MM.1S (cell line): ENCODE results near the gene TFPI2.
A peak's percentile ranks its signal among the peaks of the same experiment; 100 is the strongest.

Source experiments
- DNase-seq: peaks from one replicate; pipeline ENCODE4 v3.0.0-alpha.2; 2015
- H2AFZ ChIP-seq: fragments of 300-600 bp; sonication (generic); 2 replicates; pipeline ENCODE4 v1.6.0; 2016; ENCODE audit warnings: antibody characterized with exemption, low read length
- H3F3A ChIP-seq: fragments of 300-600 bp; sonication (generic); 2 replicates; pipeline ENCODE4 v1.6.1; 2016; ENCODE audit warnings: mild to moderate bottlenecking, antibody characterized with exemption, low read length, moderate library complexity, mixed read lengths; ENCODE audit not compliant: insufficient read depth
- H3K27ac ChIP-seq: fragments of 300-600 bp; sonication (generic); 2 replicates; pipeline ENCODE4 v1.5.1; 2016; ENCODE audit warnings: mild to moderate bottlenecking, low read length
- H3K27me3 ChIP-seq: fragments of 300-600 bp; sonication (generic); replicated peaks from 2 replicates; pipeline ENCODE4 v1.6.0; 2016; ENCODE audit warnings: low read length; ENCODE audit not compliant: insufficient read depth
- H3K36me3 ChIP-seq: fragments of 300-600 bp; sonication (generic); replicated peaks from 2 replicates; pipeline ENCODE4 v1.6.1; 2016; ENCODE audit warnings: mild to moderate bottlenecking, low read length, mixed read lengths; ENCODE audit not compliant: insufficient read depth
- H3K4me1 ChIP-seq: fragments of 300-600 bp; sonication (generic); 2 replicates; pipeline ENCODE4 v1.6.1; 2016; ENCODE audit warnings: low read length, mixed read lengths
- H3K4me2 ChIP-seq: fragments of 300-600 bp; sonication (generic); 2 replicates; pipeline ENCODE4 v1.6.0; 2016; ENCODE audit warnings: low read depth, low read length
- H3K4me3 ChIP-seq: fragments of 300-600 bp; sonication (generic); 2 replicates; pipeline ENCODE4 v1.5.1; 2016; ENCODE audit warnings: low read length, mixed read lengths
- H3K79me2 ChIP-seq: fragments of 300-600 bp; sonication (generic); 2 replicates; pipeline ENCODE4 v1.6.1; 2016; ENCODE audit warnings: mixed run types, low read length, mixed read lengths
- H3K9ac ChIP-seq: fragments of 300-600 bp; sonication (generic); 2 replicates; pipeline ENCODE4 v1.6.1; 2016; ENCODE audit warnings: low read length, mixed read lengths
- H3K9me2 ChIP-seq: fragments of 300-600 bp; sonication (generic); replicated peaks from 2 replicates; pipeline ENCODE4 v1.6.1; 2016; ENCODE audit warnings: mild to moderate bottlenecking, low read length, mixed read lengths; ENCODE audit not compliant: insufficient read depth
- H3K9me3 ChIP-seq: fragments of 300-600 bp; sonication (generic); replicated peaks from 2 replicates; pipeline ENCODE4 v1.6.1; 2016; ENCODE audit warnings: mild to moderate bottlenecking, low read length, mixed read lengths; ENCODE audit not compliant: insufficient read depth
- H4K20me1 ChIP-seq: fragments of 300-600 bp; sonication (generic); 2 replicates; pipeline ENCODE4 v1.6.1; 2016; ENCODE audit warnings: mild to moderate bottlenecking, low read length, moderate library complexity, mixed read lengths; ENCODE audit not compliant: insufficient read depth
- EZH2 ChIP-seq: fragments of 300-600 bp; sonication (generic); optimal IDR thresholded peaks from 2 replicates; pipeline ENCODE3; 2017; ENCODE audit warnings: low read depth, mild to moderate bottlenecking, antibody characterized with exemption, low read length, mixed read lengths
- EZH2phosphoT487 ChIP-seq: fragments of 300-600 bp; sonication (generic); IDR thresholded peaks from 2 replicates; pipeline ENCODE4 v1.6.1; 2018; ENCODE audit warnings: antibody characterized with exemption, low read length
- TF ChIP-seq, protein P1 (sequence below): fragments of 300-600 bp; sonication (generic); IDR thresholded peaks from 2 replicates; pipeline ENCODE4 v1.5.1; 2016; ENCODE audit warnings: antibody characterized with exemption, low read length, mixed read lengths

The TFPI2 gene

DNA sequence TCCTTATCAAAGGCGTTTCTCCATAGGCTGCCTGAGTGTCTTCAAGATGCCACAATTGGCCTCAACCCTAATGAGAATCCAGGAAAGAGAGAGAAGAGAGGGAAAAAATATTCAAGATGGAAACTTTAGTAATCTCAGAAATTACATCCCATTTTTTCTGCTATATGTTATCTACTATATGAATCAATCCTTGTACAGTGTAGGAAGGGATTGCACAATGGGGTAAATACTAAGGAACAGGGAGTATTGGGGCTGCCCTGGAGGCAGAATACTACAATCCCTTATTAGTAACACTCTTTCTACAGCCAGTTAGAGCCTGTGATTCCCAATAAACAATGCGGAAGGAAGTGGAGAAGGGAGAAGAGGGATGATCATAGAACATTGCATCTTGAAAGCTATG is 27.9 kb downstream of the TFPI2 start:
- Histone ChIP-seq H3K9me2 (no peaks in the 10 kb centered on the region), H3K79me2 (no peaks in the 10 kb centered on the region), H3K4me2 (no peak overlapping the region), H3K4me3 (no peak overlapping the region), H3F3A (no peaks in the 10 kb centered on the region), H3K4me1 (no peaks in the 10 kb centered on the region), H4K20me1 (no peaks in the 10 kb centered on the region), H3K9me3 (no peaks in the 10 kb centered on the region), H2AFZ (no peak overlapping the region), H3K27me3 (no peaks in the 10 kb centered on the region), H3K36me3 (no peaks in the 10 kb centered on the region), H3K27ac (no peak overlapping the region), H3K9ac (no peak overlapping the region)
- no peak for TF ChIP-seq EZH2phosphoT487
- no peak for TF ChIP-seq EZH2
- TF ChIP-seq, protein P1, sequence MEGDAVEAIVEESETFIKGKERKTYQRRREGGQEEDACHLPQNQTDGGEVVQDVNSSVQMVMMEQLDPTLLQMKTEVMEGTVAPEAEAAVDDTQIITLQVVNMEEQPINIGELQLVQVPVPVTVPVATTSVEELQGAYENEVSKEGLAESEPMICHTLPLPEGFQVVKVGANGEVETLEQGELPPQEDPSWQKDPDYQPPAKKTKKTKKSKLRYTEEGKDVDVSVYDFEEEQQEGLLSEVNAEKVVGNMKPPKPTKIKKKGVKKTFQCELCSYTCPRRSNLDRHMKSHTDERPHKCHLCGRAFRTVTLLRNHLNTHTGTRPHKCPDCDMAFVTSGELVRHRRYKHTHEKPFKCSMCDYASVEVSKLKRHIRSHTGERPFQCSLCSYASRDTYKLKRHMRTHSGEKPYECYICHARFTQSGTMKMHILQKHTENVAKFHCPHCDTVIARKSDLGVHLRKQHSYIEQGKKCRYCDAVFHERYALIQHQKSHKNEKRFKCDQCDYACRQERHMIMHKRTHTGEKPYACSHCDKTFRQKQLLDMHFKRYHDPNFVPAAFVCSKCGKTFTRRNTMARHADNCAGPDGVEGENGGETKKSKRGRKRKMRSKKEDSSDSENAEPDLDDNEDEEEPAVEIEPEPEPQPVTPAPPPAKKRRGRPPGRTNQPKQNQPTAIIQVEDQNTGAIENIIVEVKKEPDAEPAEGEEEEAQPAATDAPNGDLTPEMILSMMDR: no peak
- no peak for DNase-seq

DNA sequence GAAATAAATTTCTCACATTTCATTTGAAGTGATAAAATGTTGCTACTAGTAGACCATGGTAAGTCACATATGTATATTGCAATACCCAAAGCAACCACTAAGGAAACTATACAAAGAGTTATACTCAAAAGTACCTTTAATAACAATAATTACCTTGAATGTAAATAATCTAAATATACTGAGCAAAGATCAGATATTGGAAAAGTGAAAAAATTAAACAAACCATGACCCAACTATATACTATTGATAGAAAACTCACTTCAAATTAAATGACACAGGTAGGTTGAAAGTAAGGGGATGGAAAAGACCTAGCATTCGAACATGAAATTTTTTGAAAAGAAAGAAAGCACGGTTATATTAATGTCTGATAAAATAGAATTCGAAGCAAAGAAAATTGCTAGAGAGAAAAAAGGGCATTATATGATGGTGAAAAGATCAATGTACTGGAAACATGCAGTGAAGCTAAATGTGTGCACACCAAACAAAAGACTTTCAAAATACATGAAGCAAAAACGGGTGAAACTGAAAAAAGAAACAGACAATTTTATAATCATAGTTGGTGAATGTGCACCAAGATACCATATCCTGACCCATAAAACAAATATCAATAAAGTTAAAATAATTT is 29.1 kb downstream of the TFPI2 start:
- Histone ChIP-seq H3K9ac (no peak overlapping the region), H3K9me2 (no peaks in the 10 kb centered on the region), H3F3A (no peaks in the 10 kb centered on the region), H4K20me1 (no peaks in the 10 kb centered on the region), H3K4me3 (no peak overlapping the region), H2AFZ (no peak overlapping the region), H3K27me3 (no peaks in the 10 kb centered on the region), H3K9me3 (no peaks in the 10 kb centered on the region), H3K36me3 (no peaks in the 10 kb centered on the region), H3K79me2 (no peaks in the 10 kb centered on the region), H3K27ac (no peak overlapping the region), H3K4me1 (no peaks in the 10 kb centered on the region), H3K4me2 (no peak overlapping the region)
- TF ChIP-seq, protein P1: peak; percentile 43
- no peak for TF ChIP-seq EZH2
- no peak for DNase-seq

- DNase-seq: no peak
- no peaks in the 10 kb centered on the region for H3K36me3 ChIP-seq
- H3K9me2 ChIP-seq: no peaks in the 10 kb centered on the region
- no peaks in the 10 kb centered on the region for H3K9me3 ChIP-seq
- H2AFZ ChIP-seq: no peak overlapping the region
- H3F3A ChIP-seq: no peaks in the 10 kb centered on the region
- H3K4me3 ChIP-seq: no peak overlapping the region
- TF ChIP-seq EZH2phosphoT487 (no peak), EZH2 (no peak)
- TF ChIP-seq, protein P1: no peak
- H3K4me1 ChIP-seq: no peaks in the 10 kb centered on the region
- H3K27ac ChIP-seq: no peak overlapping the region
- H3K27me3 ChIP-seq: no peaks in the 10 kb centered on the region
- H3K9ac ChIP-seq: no peak overlapping the region
- no peaks in the 10 kb centered on the region for H3K79me2 ChIP-seq
- no peak overlapping the region for H3K4me2 ChIP-seq
- H4K20me1 ChIP-seq: no peaks in the 10 kb centered on the region
Observed at GRCh38 chr7:93860261-93860660, 30.3 kb downstream of the TFPI2 start.
